Natural killer cell (primary cell): Measurements from ENCODE around the gene KY. TPM values are rescaled to one million over a fixed set of nuclear protein-coding genes. Genes with fewer than 3 reads are reported as not detected.

ENCODE experiments used
- ATAC-seq, 3 donors: fragments of 150-1000 bp in 2 of 3; fragments of 200-7000 bp in 1 of 3; cut with Tn5 transposase; 1 replicate in 1 of 3; 2 replicates in 2 of 3; pipeline ENCODE4 v1.10.0; 2021; ENCODE audit warnings: mild to moderate bottlenecking in 2 of 3, moderate library complexity in 2 of 3
- DNase-seq, 2 donors: peaks; one replicate each; pipeline versions ENCODE4 v3.0.0 to v3.0.0-alpha.2; 2013 to 2021; ENCODE audit warnings: mixed read lengths in 1 of 2
- H3K27ac ChIP-seq: one replicate; pipeline ENCODE4 v1.5.1; 2013; ENCODE audit warnings: mild to moderate bottlenecking, low read length
- H3K27me3 ChIP-seq: one replicate; pipeline ENCODE4 v1.6.1; 2013; ENCODE audit warnings: low read length; ENCODE audit not compliant: control insufficient read depth, insufficient read depth
- H3K36me3 ChIP-seq: one replicate; pipeline ENCODE4 v1.6.1; 2013; ENCODE audit warnings: low read length; ENCODE audit not compliant: control insufficient read depth, insufficient read depth
- H3K4me1 ChIP-seq: one replicate; pipeline ENCODE4 v1.6.1; 2013; ENCODE audit warnings: low read length; ENCODE audit not compliant: control insufficient read depth, insufficient read depth
- H3K4me3 ChIP-seq: one replicate; pipeline ENCODE4 v1.5.1; 2013; ENCODE audit warnings: low read length
- H3K9me3 ChIP-seq: one replicate; pipeline ENCODE4 v1.6.1; 2013; ENCODE audit warnings: low read length; ENCODE audit not compliant: control insufficient read depth, insufficient read depth
- H3K27ac Mint-ChIP-seq, 2 donors: one replicate each; pipeline ENCODE4 v1.8.0; 2022; ENCODE audit warnings: mild to moderate bottlenecking in 2 of 2, mixed read lengths in 2 of 2, moderate library complexity in 1 of 2
- H3K27me3 Mint-ChIP-seq, 2 donors: one replicate each; pipeline ENCODE4 v1.8.0; 2022; ENCODE audit warnings: low read depth in 2 of 2, mixed read lengths in 2 of 2
- H3K36me3 Mint-ChIP-seq: one replicate; pipeline ENCODE4 v1.8.0; 2022; ENCODE audit warnings: mixed read lengths
- H3K4me1 Mint-ChIP-seq, 2 donors: one replicate each; pipeline ENCODE4 v1.8.0; 2022; ENCODE audit warnings: mixed read lengths in 2 of 2
- H3K4me3 Mint-ChIP-seq: one replicate; pipeline ENCODE4 v1.8.0; 2022; ENCODE audit warnings: mild to moderate bottlenecking, moderate library complexity, mixed read lengths
- H3K9me3 Mint-ChIP-seq, 2 donors: one replicate each; pipeline ENCODE4 v1.8.0; 2022; ENCODE audit warnings: mixed read lengths in 2 of 2
- WGBS: methylation state at CpG from one replicate; pipeline ENCODE4 v1.1.7; 2013; ENCODE audit warnings: missing lambda C conversion rate; ENCODE audit not compliant: insufficient coverage; 5-methylcytosine and 5-hydroxymethylcytosine counted together
- intact Hi-C: fragments of 100-400 bp; cut with micrococcal nuclease; formaldehyde crosslinking; loops from one replicate; pipeline ENCODE4 v1.14.2; 2022
- total RNA-seq, 4 donors: library from RNA; stranded (reverse); fragments of 120-200 nt in 1 of 4; gene quantifications; one replicate each; pipeline versions ENCODE4 v1.2.3 to v1.2.4, GENCODE V29; 2013 to 2022
- TF ChIP-seq, protein P1 (sequence below): fragments of 200-600 bp; IDR thresholded peaks from one replicate; pipeline ENCODE4 v1.8.0; 2022; ENCODE audit warnings: antibody characterized with exemption

The KY gene
- total RNA-seq, 3 donors from 2014 or later (not counting 1 experiment from before 2014, with no cell fraction given), result 0.15 TPM; not detected in 2

DNA sequence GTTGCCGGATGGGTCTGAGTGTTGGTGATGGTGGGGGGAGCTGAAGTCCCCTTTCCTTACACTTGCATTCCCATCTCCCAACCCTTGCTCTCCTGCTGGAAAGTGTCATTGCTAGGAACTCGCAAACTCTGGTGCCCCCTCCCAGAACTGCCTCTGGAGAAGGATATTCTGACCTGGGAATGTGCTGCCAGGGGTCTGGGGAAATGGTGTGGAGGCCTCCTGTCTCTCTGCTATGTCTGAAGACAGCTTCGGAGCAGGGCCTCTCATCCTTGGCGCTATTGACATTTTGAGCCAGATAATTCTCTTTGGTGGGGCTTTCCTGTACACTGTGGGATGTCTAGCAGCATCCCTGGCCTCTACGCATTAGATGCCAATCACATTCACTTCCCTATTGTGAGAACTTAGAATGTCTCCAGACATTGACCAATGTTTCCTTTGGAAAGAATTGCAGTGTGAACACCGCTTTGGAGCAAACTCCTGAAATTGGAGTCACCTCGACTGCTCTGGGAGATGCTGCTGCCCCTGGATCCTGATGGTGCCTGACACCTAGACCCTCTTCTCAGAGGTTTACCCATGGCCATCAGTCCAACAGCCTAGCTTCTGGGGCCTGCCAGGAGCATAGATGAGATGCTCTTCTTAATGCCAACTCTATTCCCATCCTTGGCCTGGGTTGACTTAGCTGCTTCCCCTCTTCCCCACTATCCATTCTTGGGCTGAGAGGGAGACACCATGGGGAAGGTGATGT, 2.2 kb upstream of the KY start:
- Histone ChIP-seq H3K27me3 (no peaks in the 10 kb centered on the region), H3K36me3 (no peaks in the 10 kb centered on the region), H3K4me3 (no peak overlapping the region), H3K4me1 (no peaks in the 10 kb centered on the region), H3K27ac (no peak overlapping the region), H3K9me3 (no peaks in the 10 kb centered on the region)
- Mint-ChIP-seq H3K4me3 (no peak overlapping the region), H3K27ac (no peak overlapping the region), H3K9me3 (no peaks in the 10 kb centered on the region), H3K36me3 (no peaks in the 10 kb centered on the region), H3K27me3 (peaks cover 16 to 31% of the 10 kb centered on the region in 2 donors), H3K4me1 (no peaks in the 10 kb centered on the region)
- ATAC-seq (no peak), DNase-seq (no peak)
- TF ChIP-seq, protein P1, sequence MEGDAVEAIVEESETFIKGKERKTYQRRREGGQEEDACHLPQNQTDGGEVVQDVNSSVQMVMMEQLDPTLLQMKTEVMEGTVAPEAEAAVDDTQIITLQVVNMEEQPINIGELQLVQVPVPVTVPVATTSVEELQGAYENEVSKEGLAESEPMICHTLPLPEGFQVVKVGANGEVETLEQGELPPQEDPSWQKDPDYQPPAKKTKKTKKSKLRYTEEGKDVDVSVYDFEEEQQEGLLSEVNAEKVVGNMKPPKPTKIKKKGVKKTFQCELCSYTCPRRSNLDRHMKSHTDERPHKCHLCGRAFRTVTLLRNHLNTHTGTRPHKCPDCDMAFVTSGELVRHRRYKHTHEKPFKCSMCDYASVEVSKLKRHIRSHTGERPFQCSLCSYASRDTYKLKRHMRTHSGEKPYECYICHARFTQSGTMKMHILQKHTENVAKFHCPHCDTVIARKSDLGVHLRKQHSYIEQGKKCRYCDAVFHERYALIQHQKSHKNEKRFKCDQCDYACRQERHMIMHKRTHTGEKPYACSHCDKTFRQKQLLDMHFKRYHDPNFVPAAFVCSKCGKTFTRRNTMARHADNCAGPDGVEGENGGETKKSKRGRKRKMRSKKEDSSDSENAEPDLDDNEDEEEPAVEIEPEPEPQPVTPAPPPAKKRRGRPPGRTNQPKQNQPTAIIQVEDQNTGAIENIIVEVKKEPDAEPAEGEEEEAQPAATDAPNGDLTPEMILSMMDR, result no peak
- intact Hi-C loops, result no loop called here
- WGBS, result 90% methylated on average over 6 of the region's 7 CpGs

DNA sequence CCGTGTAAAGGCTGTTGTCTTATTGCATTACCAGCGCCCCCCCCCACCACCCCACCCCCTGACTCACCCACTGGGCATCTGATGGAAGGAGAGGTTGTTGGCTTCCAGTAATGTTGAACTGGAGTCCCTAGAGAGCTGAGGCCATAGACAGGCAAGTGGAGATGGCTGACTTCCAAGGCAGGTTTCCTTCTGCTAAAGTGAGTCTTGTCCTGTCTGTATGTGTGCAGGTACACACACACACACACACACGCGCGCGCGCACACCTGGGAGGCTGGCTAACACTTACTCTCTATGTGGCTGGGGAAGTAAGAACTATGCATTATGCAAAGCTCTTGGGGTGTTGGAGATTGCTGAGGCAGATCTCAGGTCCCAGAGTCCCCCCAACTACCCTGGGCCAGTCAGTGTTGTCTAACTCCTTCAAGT, 1.6 kb upstream of the KY start:
- no peak overlapping the region for H3K27ac ChIP-seq
- H3K4me1 ChIP-seq, result no peaks in the 10 kb centered on the region
- Mint-ChIP-seq H3K27ac (no peak overlapping the region), H3K4me3 (no peak overlapping the region), H3K27me3 (peaks cover 16 to 31% of the 10 kb centered on the region in 2 donors), H3K36me3 (no peaks in the 10 kb centered on the region), H3K4me1 (no peaks in the 10 kb centered on the region), H3K9me3 (no peaks in the 10 kb centered on the region)
- H3K4me3 ChIP-seq, result no peak overlapping the region
- WGBS, result 100% methylated on average over 1 of the region's 7 CpGs
- DNase-seq (no peak), ATAC-seq (no peak)
- TF ChIP-seq, protein P1, result no peak
- no peaks in the 10 kb centered on the region for H3K9me3 ChIP-seq
- intact Hi-C loops, result no loop called here
- no peaks in the 10 kb centered on the region for H3K36me3 ChIP-seq
- H3K27me3 ChIP-seq, result no peaks in the 10 kb centered on the region

DNA sequence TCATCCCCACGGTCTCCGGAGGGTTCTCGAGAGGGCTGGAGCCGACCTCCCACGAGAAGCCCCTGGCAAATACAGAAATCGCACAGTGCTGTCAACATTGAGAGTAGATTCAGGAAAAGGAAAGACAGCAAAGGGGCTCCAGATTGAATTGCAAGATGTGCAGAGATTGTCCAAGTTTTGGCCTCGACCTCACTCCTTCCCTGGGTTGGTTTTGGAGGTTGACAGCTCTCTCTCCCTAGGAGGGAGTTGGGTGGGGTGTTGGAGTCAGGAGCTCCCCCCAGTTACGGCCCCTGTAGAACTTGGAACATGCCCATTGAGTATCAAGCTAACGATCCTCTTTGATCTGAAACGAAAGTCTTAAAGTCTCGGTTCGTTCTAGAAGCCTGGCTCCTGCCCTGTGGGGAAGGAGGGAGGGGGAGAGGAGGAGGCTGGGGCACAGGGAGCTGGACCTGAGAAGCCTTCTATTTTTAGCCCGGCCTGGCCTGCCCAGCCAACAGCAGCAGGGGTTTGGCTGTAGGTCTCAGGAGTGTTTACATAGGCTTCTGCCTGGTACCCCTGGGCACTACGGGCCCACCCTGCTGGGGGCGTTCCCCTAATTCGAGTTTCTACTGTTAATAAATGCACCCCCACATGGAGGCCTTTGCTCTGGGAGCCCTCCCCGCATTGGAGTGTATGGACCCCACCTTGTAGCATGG, 672 bp upstream of the KY start:
- no peaks in the 10 kb centered on the region for H3K9me3 Mint-ChIP-seq
- DNase-seq (no peak), ATAC-seq (no peak)
- intact Hi-C loops, result no loop called here
- Histone ChIP-seq H3K9me3 (no peaks in the 10 kb centered on the region), H3K4me3 (no peak overlapping the region), H3K27ac (no peak overlapping the region), H3K36me3 (no peaks in the 10 kb centered on the region), H3K27me3 (no peaks in the 10 kb centered on the region), H3K4me1 (no peaks in the 10 kb centered on the region)
- H3K27ac Mint-ChIP-seq, result no peak overlapping the region
- H3K4me3 Mint-ChIP-seq, result no peak overlapping the region
- no peaks in the 10 kb centered on the region for H3K36me3 Mint-ChIP-seq
- TF ChIP-seq, protein P1, result no peak
- H3K27me3 Mint-ChIP-seq, result peaks cover 16 to 31% of the 10 kb centered on the region in 2 donors
- no peaks in the 10 kb centered on the region for H3K4me1 Mint-ChIP-seq
- 22% methylated on average over 17 of the region's 17 CpGs for WGBS
